ENCODE results near the gene CPNE8. TPM values are rescaled to one million over a fixed set of nuclear protein-coding genes. Genes with fewer than 3 reads are reported as not detected.
"Not testable (repeated sequence)": the region's sequence is repeated elsewhere in the genome, so short reads cannot be mapped to it uniquely, and the experiment has no call there.

CPNE8 gene
- total and polyA plus RNA-seq, 3 donors from 2014 or later = 9.3 to 13.1 (median 12.6) TPM

DNA sequence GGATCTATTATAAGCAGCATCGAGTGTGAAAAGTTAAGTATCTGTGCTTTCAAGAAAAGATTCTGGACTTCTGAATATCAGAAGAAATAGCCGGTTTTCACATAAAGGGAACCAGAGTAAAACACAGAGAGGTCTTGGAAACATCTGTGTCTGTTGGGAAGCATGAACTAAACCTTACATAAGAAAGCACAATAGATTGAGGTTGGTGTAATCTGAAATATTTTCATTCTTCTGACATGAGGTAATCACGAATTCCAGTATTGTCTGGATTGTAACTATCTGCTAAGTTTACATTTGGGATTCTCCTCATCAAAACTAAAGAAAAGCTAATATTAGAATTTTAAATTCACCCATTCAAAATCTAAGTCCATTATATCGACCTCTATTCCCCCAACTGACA is 161.3 kb downstream of the CPNE8 start:
- 59 to 63% methylated on average over 4 of the region's 4 CpGs for WGBS, 2 donors
- Histone ChIP-seq H3K9me3 (no peaks in the 10 kb centered on the region), H3K36me3 (ENCODE audit: low read depth, missing control alignments) (no peaks in the 10 kb centered on the region), H3K27me3 (no peaks in the 10 kb centered on the region), H3K4me1 (no peaks in the 10 kb centered on the region), H3K27ac (no peak overlapping the region), H3K4me3 (no peak overlapping the region)
- DNase-seq = no peak
- intact Hi-C loops (cut with DNase I; ENCODE audit: low total_unique reads) = no loop called here
- TF ChIP-seq CTCF (IDR thresholded peaks at IDR 0.05) = no peak

GRCh38 chr12:38742496-38742895 is 162.9 kb downstream of the CPNE8 start:
- H3K27ac ChIP-seq; H3K27me3 ChIP-seq; H3K4me3 ChIP-seq; H3K4me1 ChIP-seq; intact Hi-C loops (cut with DNase I; ENCODE audit: low total_unique reads); H3K36me3 ChIP-seq (ENCODE audit: low read depth, missing control alignments); H3K9me3 ChIP-seq; DNase-seq: not testable (repeated sequence)
- WGBS, 2 donors = 96% methylated on average over 1 of the region's 1 CpG

GRCh38 chr12:38736821-38737220 is 168.6 kb downstream of the CPNE8 start:
- no peaks in the 10 kb centered on the region for H3K36me3 ChIP-seq (ENCODE audit: low read depth, missing control alignments)
- intact Hi-C loops (cut with DNase I; ENCODE audit: low total_unique reads) = no loop called here
- H3K27me3 ChIP-seq = no peaks in the 10 kb centered on the region
- no peak overlapping the region for H3K4me3 ChIP-seq
- no peaks in the 10 kb centered on the region for H3K4me1 ChIP-seq
- H3K9me3 ChIP-seq = no peaks in the 10 kb centered on the region
- WGBS, 2 donors = 83 to 84% methylated on average over 3 of the region's 3 CpGs
- no peak overlapping the region for H3K27ac ChIP-seq
- DNase-seq = no peak
- no peak for TF ChIP-seq POLR2A (IDR thresholded peaks at IDR 0.05)
- no peak for TF ChIP-seq CTCF (IDR thresholded peaks at IDR 0.05)

- Histone ChIP-seq H3K9me3 (no peaks in the 10 kb centered on the region), H3K27me3 (no peaks in the 10 kb centered on the region), H3K27ac (no peak overlapping the region), H3K4me1 (no peaks in the 10 kb centered on the region), H3K36me3 (ENCODE audit: low read depth, missing control alignments) (no peaks in the 10 kb centered on the region), H3K4me3 (no peak overlapping the region)
- TF ChIP-seq POLR2A (IDR thresholded peaks at IDR 0.05) (no peak), CTCF (IDR thresholded peaks at IDR 0.05) (no peak)
- DNase-seq = no peak
- intact Hi-C loops (cut with DNase I; ENCODE audit: low total_unique reads) = no loop called here
These were observed 172.6 kb downstream of the CPNE8 start for GRCh38 chr12:38732761-38733160.

- Histone ChIP-seq H3K27me3 (no peaks in the 10 kb centered on the region), H3K27ac (no peak overlapping the region), H3K4me1 (no peaks in the 10 kb centered on the region), H3K9me3 (no peaks in the 10 kb centered on the region), H3K36me3 (ENCODE audit: low read depth, missing control alignments) (no peaks in the 10 kb centered on the region), H3K4me3 (no peak overlapping the region)
- DNase-seq = no peak
- WGBS, 2 donors = 93 to 95% methylated on average over 1 of the region's 1 CpG
- intact Hi-C loops (cut with DNase I; ENCODE audit: low total_unique reads) = no loop called here
- TF ChIP-seq CTCF (IDR thresholded peaks at IDR 0.05) (no peak), POLR2A (IDR thresholded peaks at IDR 0.05) (no peak)
These were observed 176.5 kb downstream of the CPNE8 start for GRCh38 chr12:38728894-38729293.

All from testis (tissue), 3 donors.